Ovary (tissue), 3 donors: ENCODE data around the gene RCSD1.

Source experiments
- EP300 ChIP-seq: sonication (generic); formaldehyde crosslinking; IDR thresholded peaks from one replicate; pipeline ENCODE4 v1.6.1; 2017; ENCODE audit warnings: antibody characterized with exemption
- POLR2A ChIP-seq: fragments of 450-650 bp; IDR thresholded peaks from one replicate; pipeline ENCODE4 v1.6.1; 2017; ENCODE audit warnings: antibody characterized with exemption, mild to moderate bottlenecking, moderate library complexity
- TF ChIP-seq, protein P1 (sequence below), 3 donors: fragments of 450-650 bp in 2 of 3; fragments of 200-600 bp in 1 of 3; IDR thresholded peaks; one replicate each; pipeline versions ENCODE4 v1.5.1 to v1.8.0; 2016 to 2022; ENCODE audit warnings: antibody characterized with exemption in 3 of 3, mild to moderate bottlenecking in 1 of 3
- donor health status: DM: no; HTN: no; CAD: no.

DNA sequence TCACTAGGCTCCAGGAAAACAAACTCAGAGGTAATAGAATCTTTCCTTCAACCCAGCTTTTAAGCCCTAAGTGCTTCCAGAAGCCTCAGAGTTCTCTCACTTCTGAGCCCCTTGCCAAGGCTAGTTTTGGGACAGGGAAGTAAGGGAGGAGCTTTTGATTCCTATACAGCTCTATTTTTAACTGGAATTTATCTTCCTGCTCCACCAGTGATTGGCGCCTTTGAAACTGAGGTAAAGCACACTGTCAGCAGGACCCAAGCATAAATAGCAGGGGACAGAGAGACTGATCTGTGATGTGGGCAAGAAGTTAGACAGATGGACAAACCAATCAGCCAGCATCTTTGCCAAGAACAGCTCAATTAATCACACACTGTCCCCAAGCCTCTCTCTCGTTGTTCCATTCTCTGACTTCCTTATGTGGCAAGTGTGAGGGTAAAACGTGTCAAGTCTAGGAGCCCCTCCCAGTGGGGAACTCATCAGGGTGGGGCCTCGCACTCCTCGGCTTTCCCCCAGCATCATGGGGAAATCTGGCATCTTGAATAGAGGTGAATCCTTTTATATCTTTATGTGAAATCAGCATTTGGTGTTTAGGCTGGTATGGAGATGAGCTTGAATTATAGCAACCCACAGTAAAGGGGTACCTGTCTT, 51.5 kb downstream of the RCSD1 start:
- TF ChIP-seq POLR2A (no peak), EP300 (no peak)
- TF ChIP-seq, protein P1, sequence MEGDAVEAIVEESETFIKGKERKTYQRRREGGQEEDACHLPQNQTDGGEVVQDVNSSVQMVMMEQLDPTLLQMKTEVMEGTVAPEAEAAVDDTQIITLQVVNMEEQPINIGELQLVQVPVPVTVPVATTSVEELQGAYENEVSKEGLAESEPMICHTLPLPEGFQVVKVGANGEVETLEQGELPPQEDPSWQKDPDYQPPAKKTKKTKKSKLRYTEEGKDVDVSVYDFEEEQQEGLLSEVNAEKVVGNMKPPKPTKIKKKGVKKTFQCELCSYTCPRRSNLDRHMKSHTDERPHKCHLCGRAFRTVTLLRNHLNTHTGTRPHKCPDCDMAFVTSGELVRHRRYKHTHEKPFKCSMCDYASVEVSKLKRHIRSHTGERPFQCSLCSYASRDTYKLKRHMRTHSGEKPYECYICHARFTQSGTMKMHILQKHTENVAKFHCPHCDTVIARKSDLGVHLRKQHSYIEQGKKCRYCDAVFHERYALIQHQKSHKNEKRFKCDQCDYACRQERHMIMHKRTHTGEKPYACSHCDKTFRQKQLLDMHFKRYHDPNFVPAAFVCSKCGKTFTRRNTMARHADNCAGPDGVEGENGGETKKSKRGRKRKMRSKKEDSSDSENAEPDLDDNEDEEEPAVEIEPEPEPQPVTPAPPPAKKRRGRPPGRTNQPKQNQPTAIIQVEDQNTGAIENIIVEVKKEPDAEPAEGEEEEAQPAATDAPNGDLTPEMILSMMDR (IDR thresholded peaks at IDR 0.05), result no peak
